Endothelial cell of umbilical vein (primary cell): Measurements from ENCODE around the gene PRSS36. TPM values are rescaled to one million over a fixed set of nuclear protein-coding genes. Genes with fewer than 3 reads are reported as not detected.

Source experiments
- BruUV-seq: library from RNA; stranded (reverse); fragments of 400-500 nt; replicated peaks from 2 replicates; lab custom pipeline; 2021; lab: Mats Ljungman, UMichigan
- CTCF ChIA-PET: fragments of 300-600, 350-600 bp; sonication (Branson Sonifier 250); formaldehyde crosslinking; loops from one replicate; lab custom pipeline; 2021; ENCODE audit warnings: antibody characterized with exemption, inconsistent platforms; lab: Charles Lee
- POLR2A ChIA-PET: fragments of 300-600, 350-600 bp; sonication (Branson Sonifier 250); formaldehyde crosslinking; loops from one replicate; lab custom pipeline; 2021; ENCODE audit warnings: antibody characterized with exemption, inconsistent platforms; lab: Charles Lee
- DNase-seq: peaks from one replicate; pipeline ENCODE4 v3.0.0-alpha.2; 2011; ENCODE audit warnings: low read depth, low spot score
- FAIRE-seq: peaks from 2 replicates; lab custom pipeline; 2011; peaks lifted over from hg19 to GRCh38; lab: Jason Lieb, UNC
- H2AFZ ChIP-seq: 2 replicates; pipeline ENCODE4 v1.6.0; 2012; ENCODE audit warnings: low read depth, low read length, control low read depth, inconsistent platforms
- H3K27ac ChIP-seq: 2 replicates; pipeline ENCODE4 v1.5.1; 2011; ENCODE audit warnings: low read depth, mild to moderate bottlenecking, control low read depth, low read length, moderate library complexity; ENCODE audit not compliant: insufficient read depth
- H3K27me3 ChIP-seq, 2 experiments: 2 replicates each; pipeline versions ENCODE4 v1.6.0 to v1.6.1; 2011; ENCODE audit warnings: low read length in 2 of 2, mixed read lengths in 1 of 2; ENCODE audit not compliant: control insufficient read depth in 2 of 2, insufficient read depth in 2 of 2
- H3K36me3 ChIP-seq, 2 experiments: 2 replicates in 1 of 2; 3 replicates in 1 of 2; pipeline ENCODE4 v1.5.1; 2011; ENCODE audit warnings: low read length in 2 of 2, mild to moderate bottlenecking in 1 of 2, moderate library complexity in 1 of 2; ENCODE audit not compliant: control insufficient read depth in 2 of 2, insufficient read depth in 2 of 2; ENCODE audit errors: extremely low read depth in 1 of 2
- H3K4me1 ChIP-seq: 3 replicates; pipeline ENCODE4 v1.5.1; 2011; ENCODE audit warnings: mild to moderate bottlenecking, low read length; ENCODE audit not compliant: control insufficient read depth, insufficient read depth; ENCODE audit errors: extremely low read depth
- H3K4me2 ChIP-seq: 2 replicates; pipeline ENCODE4 v1.6.1; 2011; ENCODE audit warnings: low read length, control low read depth, mixed read lengths; ENCODE audit not compliant: insufficient read depth
- H3K4me3 ChIP-seq, 3 experiments: fragments of 200-600 bp in 1 of 3; sonication (generic), shearing (Covaris generic) in 1 of 3; replicated peaks in 1 of 3; 2 replicates each; pipeline ENCODE4 v1.5.1; 2011 to 2016; ENCODE audit warnings: control low read depth in 3 of 3, low read length in 3 of 3, mild to moderate bottlenecking in 2 of 3, inconsistent platforms in 1 of 3, low read depth in 1 of 3, moderate library complexity in 1 of 3; ENCODE audit not compliant: insufficient read depth in 1 of 3
- H3K79me2 ChIP-seq: 2 replicates; pipeline ENCODE4 v1.6.0; 2012; ENCODE audit warnings: low read length, inconsistent platforms; ENCODE audit not compliant: control insufficient read depth, insufficient read depth
- H3K9ac ChIP-seq: replicated peaks from 2 replicates; pipeline ENCODE3; 2011; ENCODE audit warnings: low read length, control low read depth; ENCODE audit not compliant: insufficient read depth; ENCODE audit errors: extremely low read depth
- H3K9me1 ChIP-seq: replicated peaks from 3 replicates; pipeline ENCODE4 v1.6.0; 2011; ENCODE audit warnings: mild to moderate bottlenecking, low read length; ENCODE audit not compliant: control insufficient read depth, insufficient read depth; ENCODE audit errors: extremely low read depth
- H3K9me3 ChIP-seq: replicated peaks from 2 replicates; pipeline ENCODE4 v1.5.1; 2012; ENCODE audit warnings: low read length, inconsistent platforms; ENCODE audit not compliant: control insufficient read depth, insufficient read depth
- H4K20me1 ChIP-seq: replicated peaks from 2 replicates; pipeline ENCODE3; 2011; ENCODE audit warnings: mild to moderate bottlenecking, low read length; ENCODE audit not compliant: control insufficient read depth, insufficient read depth; ENCODE audit errors: extremely low read depth
- EZH2 ChIP-seq: IDR thresholded peaks from 2 replicates; pipeline ENCODE4 v1.6.1; 2012; ENCODE audit warnings: borderline replicate concordance, low read depth, mild to moderate bottlenecking, moderate library complexity, low read length, inconsistent platforms; ENCODE audit not compliant: severe bottlenecking
- FOS ChIP-seq: IDR thresholded peaks from 2 replicates; pipeline ENCODE4 v1.6.1; 2011; ENCODE audit warnings: mild to moderate bottlenecking, low read length, moderate library complexity, borderline replicate concordance; ENCODE audit not compliant: insufficient read depth
- GATA2 ChIP-seq: IDR thresholded peaks from 2 replicates; pipeline ENCODE4 v1.7.0; 2011; ENCODE audit warnings: low read depth, mild to moderate bottlenecking, moderate library complexity, mixed read lengths, low read length; ENCODE audit not compliant: insufficient read length, insufficient read depth
- JUN ChIP-seq: IDR thresholded peaks from 2 replicates; pipeline ENCODE4 v1.6.1; 2011; ENCODE audit warnings: borderline replicate concordance, low read depth; ENCODE audit not compliant: insufficient read length, insufficient read depth
- MAX ChIP-seq: IDR thresholded peaks from 2 replicates; pipeline ENCODE4 v1.6.1; 2011; ENCODE audit not compliant: insufficient read depth, insufficient read length
- MYC ChIP-seq: IDR thresholded peaks from one replicate; pipeline ENCODE4 v1.6.1; 2011; ENCODE audit warnings: mild to moderate bottlenecking, low read depth, low read length
- POLR2A ChIP-seq: IDR thresholded peaks from 2 replicates; pipeline ENCODE4 v1.6.1; 2012; ENCODE audit warnings: low read depth, mild to moderate bottlenecking, control low read depth, low read length
- POLR2AphosphoS5 ChIP-seq: IDR thresholded peaks from 2 replicates; pipeline ENCODE4 v1.6.1; 2012; ENCODE audit warnings: low read depth, mild to moderate bottlenecking, control low read depth, low read length, moderate library complexity; ENCODE audit not compliant: insufficient read depth
- dilution Hi-C: fragments of 300-500 bp; cut with MboI; formaldehyde crosslinking; loops from one replicate; pipeline ENCODE4 v1.15.0; 2019; ENCODE audit warnings: low sequenced_read_pairs; ENCODE audit not compliant: extremely low pct_ligation_motif_present
- intact Hi-C: fragments of 100-400 bp; cut with micrococcal nuclease; formaldehyde crosslinking; loops from one replicate; pipeline ENCODE4 v1.10.0; 2022
- polyA plus RNA-seq, 4 experiments: library from polyadenylated mRNA; depleted of rRNA in 3 of 4; stranded (reverse) in 3 of 4; unstranded in 1 of 4; fragments of >200 nt; gene quantifications; 2 replicates each; pipeline versions ENCODE4 v1.2.1 to v1.2.3, GENCODE V29; 2011 to 2012; ENCODE audit warnings: missing spikeins in 1 of 4
- total RNA-seq: library from RNA; stranded (reverse); gene quantifications from 2 replicates; pipeline ENCODE4 v1.2.3, GENCODE V29; 2021
- TF ChIP-seq, protein P1 (sequence below), 2 donors: IDR thresholded peaks; 1 replicate in 1 of 2; 2 replicates in 1 of 2; pipeline ENCODE4 v1.5.1; 2011; ENCODE audit warnings: low read length in 2 of 2, mild to moderate bottlenecking in 2 of 2, moderate library complexity in 2 of 2, control low read depth in 1 of 2, inconsistent platforms in 1 of 2, low read depth in 1 of 2; ENCODE audit not compliant: insufficient read depth in 1 of 2; ENCODE audit errors: extremely low read depth in 1 of 2

PRSS36 gene
- total and polyA plus RNA-seq, 2 donors (not counting 3 experiments of a cell fraction or from before 2014, with no cell fraction given): 0.57 TPM; not detected in 1

DNA sequence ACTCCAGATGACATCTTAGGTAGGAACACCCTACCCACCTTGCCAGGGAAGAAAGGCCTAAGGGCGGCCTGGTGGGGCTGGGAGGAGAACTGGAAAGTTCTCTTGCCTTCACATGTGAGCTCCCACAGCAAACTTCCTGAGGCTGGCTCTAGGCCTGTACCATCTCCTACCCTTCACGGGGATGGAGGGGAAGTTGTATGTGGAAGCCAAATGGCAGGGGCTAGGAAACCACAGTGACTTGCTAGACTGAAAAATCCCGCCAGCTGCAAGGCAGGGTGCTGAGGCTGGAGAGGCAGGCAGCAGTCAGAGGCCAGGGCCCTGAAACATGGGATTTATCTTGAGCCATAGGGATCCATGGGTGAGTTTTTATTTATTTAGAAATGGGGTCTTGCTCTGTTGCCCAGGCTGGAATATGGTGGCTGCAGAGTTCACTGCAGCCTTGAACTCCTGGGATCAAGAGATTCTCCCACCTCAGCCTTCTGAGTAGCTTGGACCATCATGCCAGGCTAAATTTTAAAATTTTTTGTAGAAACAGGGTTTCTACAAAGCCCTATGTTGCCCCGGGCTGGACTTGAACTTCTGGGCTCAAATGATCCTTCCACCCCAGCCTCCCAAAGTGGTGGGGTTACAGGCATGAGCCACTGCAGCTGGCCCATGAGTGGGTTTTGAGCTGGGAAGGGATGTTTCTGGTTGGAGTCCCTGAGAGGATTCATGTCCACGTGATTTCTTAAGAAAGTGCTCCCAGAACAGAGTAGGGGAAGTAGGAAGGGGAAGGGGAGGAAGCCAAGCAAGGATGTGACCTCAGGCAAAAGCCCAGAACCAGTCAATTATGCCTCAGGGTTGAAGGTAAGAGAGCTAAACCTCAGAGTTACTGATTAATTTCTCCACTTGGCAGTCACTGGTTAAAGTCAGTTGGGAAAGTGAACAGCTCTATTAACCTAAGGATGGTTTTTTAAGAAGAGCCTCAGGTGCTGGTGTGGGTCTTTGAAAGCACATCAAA, 36.4 kb downstream of the PRSS36 start:
- no peak overlapping the region for H3K27ac ChIP-seq
- H3K9me3 ChIP-seq: no peaks in the 10 kb centered on the region
- BruUV-seq: no TSS peak
- H3K36me3 ChIP-seq: peaks cover 10 to 31% of the 10 kb centered on the region in 2 experiments
- POLR2A ChIA-PET: no interaction called here
- no peak overlapping the region for H3K4me2 ChIP-seq
- H2AFZ ChIP-seq: no peak overlapping the region
- CTCF ChIA-PET: interaction anchor here (0.8 to 1.0 kb wide), 2 partner anchors 13 to 29 kb away, joined by 3 read pairs; no protein-coding TSS in a partner anchor
- no peaks in the 10 kb centered on the region for H4K20me1 ChIP-seq
- H3K27me3 ChIP-seq: no peaks in the 10 kb centered on the region
- peaks cover 16% of the 10 kb centered on the region for H3K79me2 ChIP-seq
- dilution Hi-C loops: no loop called here
- TF ChIP-seq, protein P1, sequence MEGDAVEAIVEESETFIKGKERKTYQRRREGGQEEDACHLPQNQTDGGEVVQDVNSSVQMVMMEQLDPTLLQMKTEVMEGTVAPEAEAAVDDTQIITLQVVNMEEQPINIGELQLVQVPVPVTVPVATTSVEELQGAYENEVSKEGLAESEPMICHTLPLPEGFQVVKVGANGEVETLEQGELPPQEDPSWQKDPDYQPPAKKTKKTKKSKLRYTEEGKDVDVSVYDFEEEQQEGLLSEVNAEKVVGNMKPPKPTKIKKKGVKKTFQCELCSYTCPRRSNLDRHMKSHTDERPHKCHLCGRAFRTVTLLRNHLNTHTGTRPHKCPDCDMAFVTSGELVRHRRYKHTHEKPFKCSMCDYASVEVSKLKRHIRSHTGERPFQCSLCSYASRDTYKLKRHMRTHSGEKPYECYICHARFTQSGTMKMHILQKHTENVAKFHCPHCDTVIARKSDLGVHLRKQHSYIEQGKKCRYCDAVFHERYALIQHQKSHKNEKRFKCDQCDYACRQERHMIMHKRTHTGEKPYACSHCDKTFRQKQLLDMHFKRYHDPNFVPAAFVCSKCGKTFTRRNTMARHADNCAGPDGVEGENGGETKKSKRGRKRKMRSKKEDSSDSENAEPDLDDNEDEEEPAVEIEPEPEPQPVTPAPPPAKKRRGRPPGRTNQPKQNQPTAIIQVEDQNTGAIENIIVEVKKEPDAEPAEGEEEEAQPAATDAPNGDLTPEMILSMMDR (IDR thresholded peaks at IDR 0.05; ENCODE audit: extremely low read depth in 1 of 2, insufficient read depth in 1 of 2, low read depth in 1 of 2, low read length in 2 of 2): no peak
- TF ChIP-seq POLR2AphosphoS5 (no peak), MYC (no peak), FOS (no peak), EZH2 (no peak), GATA2 (no peak), JUN (no peak), POLR2A (no peak), MAX (no peak)
- DNase-seq (peak; percentile 13), FAIRE-seq (no peak)
- intact Hi-C loops: no loop called here
- H3K4me3 ChIP-seq: no peak overlapping the region
- no peaks in the 10 kb centered on the region for H3K9me1 ChIP-seq
- peaks cover 12% of the 10 kb centered on the region for H3K4me1 ChIP-seq
- H3K9ac ChIP-seq: no peak overlapping the region
